Measurements from ENCODE around the gene APRT.

DNA sequence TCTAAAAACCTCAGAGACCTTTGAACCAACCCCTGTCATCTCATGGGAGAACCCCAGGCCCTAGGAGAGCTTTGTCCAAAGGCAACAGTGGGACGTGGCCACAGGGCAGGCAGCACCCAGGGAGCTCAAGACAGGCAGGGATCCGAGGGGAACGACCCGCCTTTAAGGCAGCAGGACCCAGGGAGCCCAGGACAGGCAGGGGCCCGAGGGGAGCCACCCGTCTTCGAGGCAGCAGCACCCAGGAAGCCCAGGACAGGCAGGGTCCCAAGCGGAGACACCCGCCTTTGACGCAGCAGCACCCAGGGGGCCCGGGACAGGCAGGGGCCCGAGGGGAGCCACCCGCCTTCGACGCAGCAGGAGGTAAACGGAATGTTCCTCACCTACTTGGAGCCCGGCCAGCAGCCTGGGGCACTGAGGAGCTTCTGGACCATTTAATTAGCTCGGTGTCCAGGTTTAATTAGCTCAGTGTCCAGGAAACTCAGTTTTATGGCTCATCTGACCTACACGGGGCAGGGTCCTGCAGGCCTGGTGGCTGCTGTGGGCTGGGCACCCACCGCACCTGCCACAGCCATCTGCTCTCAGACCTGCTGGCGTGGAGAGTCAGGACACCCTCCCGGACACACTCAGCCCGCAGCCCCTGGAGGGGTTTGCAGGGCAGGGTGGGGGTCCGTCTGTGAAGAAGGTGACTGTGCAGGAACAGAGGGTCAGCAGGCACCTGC is 51.1 kb downstream of the APRT start:
- TF ChIP-seq, protein P1, sequence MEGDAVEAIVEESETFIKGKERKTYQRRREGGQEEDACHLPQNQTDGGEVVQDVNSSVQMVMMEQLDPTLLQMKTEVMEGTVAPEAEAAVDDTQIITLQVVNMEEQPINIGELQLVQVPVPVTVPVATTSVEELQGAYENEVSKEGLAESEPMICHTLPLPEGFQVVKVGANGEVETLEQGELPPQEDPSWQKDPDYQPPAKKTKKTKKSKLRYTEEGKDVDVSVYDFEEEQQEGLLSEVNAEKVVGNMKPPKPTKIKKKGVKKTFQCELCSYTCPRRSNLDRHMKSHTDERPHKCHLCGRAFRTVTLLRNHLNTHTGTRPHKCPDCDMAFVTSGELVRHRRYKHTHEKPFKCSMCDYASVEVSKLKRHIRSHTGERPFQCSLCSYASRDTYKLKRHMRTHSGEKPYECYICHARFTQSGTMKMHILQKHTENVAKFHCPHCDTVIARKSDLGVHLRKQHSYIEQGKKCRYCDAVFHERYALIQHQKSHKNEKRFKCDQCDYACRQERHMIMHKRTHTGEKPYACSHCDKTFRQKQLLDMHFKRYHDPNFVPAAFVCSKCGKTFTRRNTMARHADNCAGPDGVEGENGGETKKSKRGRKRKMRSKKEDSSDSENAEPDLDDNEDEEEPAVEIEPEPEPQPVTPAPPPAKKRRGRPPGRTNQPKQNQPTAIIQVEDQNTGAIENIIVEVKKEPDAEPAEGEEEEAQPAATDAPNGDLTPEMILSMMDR (IDR thresholded peaks at IDR 0.05), result no peak
- TF ChIP-seq EZH2 (IDR thresholded peaks at IDR 0.05), result no peak
- no peak for TF ChIP-seq EZH2phosphoT487 (IDR thresholded peaks at IDR 0.05)

All from neural progenitor cell (in vitro differentiated cells).